22Rv1 (cell line): Measurements from ENCODE around the gene RMDN3.

Experiments used
- H3K27ac ChIP-seq: fragments of 450-650 bp; 2 replicates; pipeline ENCODE4 v1.5.1; 2017
- CTCF ChIP-seq: fragments of 450-650 bp; IDR thresholded peaks from 2 replicates; pipeline ENCODE4 v1.5.1; 2017; ENCODE audit warnings: mild to moderate bottlenecking
- ZFX ChIP-seq: fragments of 450-650 bp; IDR thresholded peaks from 2 replicates; pipeline ENCODE4 v1.6.1; 2017; ENCODE audit warnings: antibody characterized with exemption, borderline replicate concordance

The RMDN3 gene

GRCh38 chr15:40785814-40786213 is 30.8 kb upstream of the RMDN3 start:
- H3K27ac ChIP-seq = peak overlapping the region; percentile 87
- TF ChIP-seq CTCF (no peak), ZFX (no peak)

GRCh38 chr15:40785164-40785563 is 30.1 kb upstream of the RMDN3 start:
- TF ChIP-seq ZFX (no peak), CTCF (no peak)
- H3K27ac ChIP-seq = peak overlapping the region; percentile 87; the same call in 1 of the 2 replicates

GRCh38 chr15:40782609-40783227 is 27.7 kb upstream of the RMDN3 start:
- H3K27ac ChIP-seq = peak overlapping the region; percentile 27; the same call in 1 of the 2 replicates
- TF ChIP-seq ZFX = no peak
- TF ChIP-seq CTCF = peak; percentile 91

- H3K27ac ChIP-seq = peak overlapping the region; percentile 37; the same call in 1 of the 2 replicates
- no peak for TF ChIP-seq CTCF
- no peak for TF ChIP-seq ZFX
Observed at GRCh38 chr15:40776537-40777141, 21.6 kb upstream of the RMDN3 start.

- TF ChIP-seq CTCF (no peak), ZFX (no peak)
- H3K27ac ChIP-seq = no peak overlapping the region
Observed at GRCh38 chr15:40775740-40776536, 20.9 kb upstream of the RMDN3 start.

- no peak for TF ChIP-seq ZFX
- TF ChIP-seq CTCF = no peak
- no peak overlapping the region for H3K27ac ChIP-seq
Observed at GRCh38 chr15:40775007-40775406, 20.0 kb upstream of the RMDN3 start.

- H3K27ac ChIP-seq = no peak overlapping the region
- no peak for TF ChIP-seq CTCF
- no peak for TF ChIP-seq ZFX
Observed at GRCh38 chr15:40773902-40774301, 18.8 kb upstream of the RMDN3 start.
